Left lobe of liver (tissue), 2 donors: ENCODE data around the gene B3GNT8. TPM values are rescaled to one million over a fixed set of nuclear protein-coding genes. Genes with fewer than 3 reads are reported as not detected.
A peak's percentile ranks its signal among the peaks of the same experiment; 100 is the strongest.
"Not testable (repeated sequence)": the region's sequence is repeated elsewhere in the genome, so short reads cannot be mapped to it uniquely, and the experiment has no call there.

Experiments
- ATAC-seq: fragments of 200-7000 bp; cut with Tn5 transposase; one replicate; pipeline ENCODE4 v1.9.1; 2020; ENCODE audit warnings: mild to moderate bottlenecking, moderate library complexity
- DNase-seq: peaks from one replicate; pipeline ENCODE4 v3.0.0-alpha.2; 2020; ENCODE audit warnings: low spot score
- total RNA-seq: library from RNA; stranded (reverse); gene quantifications from one replicate; pipeline ENCODE4 v1.2.1, GENCODE V29; 2021
- donor health status: DM: no; HTN: no; CAD: no; lungs with moderate emphysema.
- donor health status: DM: no; HTN: yes; CAD: no.

Gene B3GNT8
- total RNA-seq, 1 donor from 2014 or later: 0.65 TPM

DNA sequence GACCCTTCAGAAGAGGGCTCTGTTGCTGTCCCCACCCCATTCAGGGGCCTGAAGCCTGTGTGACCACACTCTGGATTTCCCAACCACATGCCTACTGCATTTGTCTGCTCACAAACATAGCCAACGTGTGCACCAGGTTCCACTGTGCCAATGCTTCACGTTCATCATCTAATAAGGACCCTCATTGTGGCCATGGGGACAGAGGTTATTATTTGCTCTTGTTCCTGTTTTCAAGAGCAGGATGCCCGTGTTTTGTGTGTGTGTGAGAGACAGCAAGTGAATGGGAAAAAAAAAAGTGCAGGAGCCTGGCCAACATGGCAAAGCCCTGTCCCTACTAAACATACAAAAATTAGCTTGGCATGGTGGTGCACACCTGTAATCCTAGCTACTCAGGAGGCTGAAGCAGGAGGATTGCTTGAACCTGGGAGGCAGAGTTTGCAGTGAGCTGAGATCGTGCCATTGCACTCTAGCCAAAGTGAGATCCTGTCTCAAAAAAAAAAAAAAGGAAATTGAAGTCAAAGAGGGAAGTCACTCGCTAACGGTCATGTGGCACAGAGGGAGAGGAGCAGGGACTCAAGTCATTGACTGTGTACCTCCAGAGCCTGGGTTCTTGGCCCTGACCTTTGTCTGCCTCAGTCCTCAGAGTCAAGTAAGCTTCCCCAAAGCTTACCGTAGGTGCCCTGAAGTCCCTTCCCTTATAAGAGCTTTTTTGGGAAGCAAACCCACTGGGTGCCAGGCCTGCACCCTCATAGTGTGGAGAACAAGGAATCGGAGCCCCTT is 6.9 kb downstream of the B3GNT8 start:
- ATAC-seq (peak; percentile 52), DNase-seq (no peak)

- DNase-seq (no peak), ATAC-seq (peak; percentile 13)
Measured at GRCh38 chr19:41416194-41416674, 10.9 kb downstream of the B3GNT8 start.

DNA sequence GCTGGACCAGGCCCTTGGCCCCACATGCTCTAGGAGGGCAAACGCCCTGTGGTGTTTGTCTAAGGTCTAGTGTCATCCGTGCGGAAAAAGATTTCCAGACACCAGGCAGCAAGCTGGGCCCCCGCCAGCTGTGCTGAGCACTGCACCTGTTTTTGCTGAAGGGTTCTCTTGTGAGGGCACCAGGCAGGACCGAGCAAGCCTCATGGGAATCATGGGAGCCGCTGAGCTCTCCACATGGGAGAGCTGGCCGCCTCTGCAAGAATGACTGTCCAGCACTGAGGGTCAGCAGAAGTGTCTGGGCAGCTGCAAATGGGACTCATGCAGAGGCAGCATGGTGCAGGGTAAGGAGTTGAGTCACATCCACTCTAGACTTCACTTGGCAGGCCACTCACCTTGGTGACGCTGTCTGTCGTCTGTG is 12.0 kb downstream of the B3GNT8 start:
- DNase-seq (no peak), ATAC-seq (no peak)

DNA sequence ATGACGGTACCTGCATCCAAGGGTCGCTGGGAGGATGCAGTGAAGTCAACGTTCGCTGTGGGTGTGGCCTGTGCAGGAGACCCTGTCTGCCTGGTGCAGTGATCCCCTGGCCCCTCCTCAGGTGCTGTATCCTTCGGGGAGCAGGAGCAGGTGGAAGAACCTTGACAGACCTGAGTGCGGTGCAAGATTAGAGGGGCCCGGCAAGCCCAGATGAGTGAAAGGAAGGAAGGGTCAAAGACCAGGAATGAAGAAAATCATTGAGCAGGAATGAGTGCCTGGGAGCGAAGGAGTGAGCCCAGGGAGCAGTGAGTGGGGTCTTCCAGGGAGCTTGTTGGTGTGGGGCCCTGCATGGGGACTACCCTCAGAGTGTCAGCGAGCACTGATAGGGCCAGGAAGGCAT is 12.7 kb downstream of the B3GNT8 start:
- DNase-seq: no peak
- ATAC-seq: no peak

DNA sequence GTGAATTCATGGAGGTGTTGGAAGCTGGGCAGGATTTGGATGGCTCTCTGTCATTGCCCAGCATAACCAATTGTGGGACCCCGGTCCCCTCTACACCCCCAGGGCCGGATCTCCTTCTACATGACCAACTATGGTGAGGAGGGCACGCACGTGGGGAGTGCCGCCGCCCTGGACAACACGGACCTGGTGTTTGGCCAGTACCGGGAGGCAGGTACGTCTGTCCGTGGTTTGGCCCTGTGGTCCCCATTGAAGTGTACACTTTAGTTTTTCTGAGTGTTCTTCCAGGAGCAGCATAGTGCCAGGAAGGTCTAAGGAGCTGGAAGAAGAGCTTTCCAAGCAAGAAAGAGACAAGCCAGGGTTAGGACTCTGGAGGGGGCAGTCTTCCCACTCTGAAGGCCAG is 13.2 kb downstream of the B3GNT8 start:
- DNase-seq (no peak), ATAC-seq (no peak)

- ATAC-seq (no peak), DNase-seq (no peak)
Measured at GRCh38 chr19:41412953-41413352, 14.2 kb downstream of the B3GNT8 start.

DNA sequence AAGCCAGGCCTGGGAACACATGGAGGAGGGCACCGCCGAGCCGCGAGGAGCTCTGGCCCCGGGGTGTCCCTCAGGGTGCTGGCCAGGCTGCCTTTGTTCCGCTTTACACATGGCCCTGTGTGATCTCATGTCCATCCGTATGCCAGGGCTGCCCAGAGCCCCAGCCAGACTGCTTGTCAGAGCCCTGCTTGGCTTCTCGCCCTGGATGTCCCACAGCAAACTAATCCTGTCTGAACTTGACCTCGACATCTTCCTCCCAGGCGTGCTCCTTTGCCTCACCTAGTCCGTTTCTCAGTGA is 15.3 kb downstream of the B3GNT8 start:
- DNase-seq (no peak), ATAC-seq (no peak)

- ATAC-seq: no peak
Measured at GRCh38 chr19:41411100-41411967, 15.8 kb downstream of the B3GNT8 start.

DNA sequence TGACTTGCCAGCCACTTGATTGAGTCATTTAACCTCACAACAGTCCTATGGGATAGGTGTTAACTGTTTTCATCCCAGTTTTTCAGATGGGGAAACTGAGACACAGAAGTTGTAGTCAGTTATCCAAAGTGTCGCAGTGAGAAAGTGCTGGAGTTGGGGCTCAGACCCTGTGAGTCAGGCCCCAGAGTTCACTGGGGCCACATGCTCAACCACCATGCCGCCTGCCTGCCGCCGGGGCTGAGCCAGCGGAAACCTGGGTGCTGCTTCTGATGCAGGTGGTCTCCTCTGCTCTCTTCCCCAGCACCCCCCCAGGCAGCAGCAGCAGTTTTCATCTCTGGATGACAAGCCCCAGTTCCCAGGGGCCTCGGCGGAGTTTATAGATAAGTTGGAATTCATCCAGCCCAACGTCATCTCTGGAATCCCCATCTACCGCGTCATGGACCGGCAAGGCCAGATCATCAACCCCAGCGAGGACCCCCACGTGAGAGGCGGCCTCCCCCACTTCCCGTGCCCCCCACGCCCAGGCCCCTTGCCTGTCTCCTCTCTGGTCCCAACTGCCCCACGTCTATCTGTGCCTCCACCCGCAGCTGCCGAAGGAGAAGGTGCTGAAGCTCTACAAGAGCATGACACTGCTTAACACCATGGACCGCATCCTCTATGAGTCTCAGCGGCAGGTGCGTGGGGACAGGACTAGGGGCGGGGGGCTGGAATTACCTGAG is 16.7 kb downstream of the B3GNT8 start:
- DNase-seq: no peak
- ATAC-seq: no peak

More at GRCh38 chr19:41411100-41411967, 15.8 kb downstream of the B3GNT8 start:
- DNase-seq: no peak

DNA sequence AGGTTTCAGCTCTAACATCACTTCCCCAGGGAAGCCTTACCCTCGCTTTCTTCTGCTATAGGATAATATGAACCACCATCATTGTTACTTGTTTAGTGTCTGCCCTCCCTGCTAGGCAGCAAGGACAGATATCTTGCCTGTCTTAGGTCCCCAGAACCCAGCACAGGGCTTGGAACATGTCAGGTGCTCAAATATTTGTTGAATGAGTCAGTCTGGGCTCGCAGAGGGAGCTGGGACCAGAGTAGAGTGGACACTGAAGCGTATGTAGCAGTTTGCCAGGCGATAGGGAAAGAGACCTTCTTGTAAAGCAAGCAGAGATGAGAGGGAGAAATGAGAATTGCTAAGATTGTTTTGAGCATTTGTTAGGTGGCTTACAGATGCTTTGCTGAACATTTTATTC is 17.9 kb downstream of the B3GNT8 start:
- peak; percentile 93 for ATAC-seq
- no peak for DNase-seq

DNA sequence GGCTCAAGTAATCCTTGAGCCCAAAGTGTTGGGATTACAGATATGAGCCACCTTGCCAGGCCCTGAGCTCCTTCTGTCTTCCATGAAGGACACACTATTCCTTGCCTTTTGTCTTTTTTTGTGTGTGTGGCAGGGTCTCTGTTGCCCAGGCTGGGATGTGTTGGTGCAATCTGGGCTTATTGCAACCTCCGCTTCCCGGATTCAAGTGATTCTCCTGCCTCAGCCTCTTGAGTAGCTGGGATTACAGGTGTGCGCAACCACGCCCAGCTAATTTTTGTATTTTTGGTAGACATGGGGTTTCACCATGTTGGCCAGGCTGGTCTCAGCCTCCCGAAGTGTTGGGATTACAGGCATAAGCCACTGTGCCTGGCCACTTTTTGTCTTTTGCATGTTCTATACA is 18.3 kb downstream of the B3GNT8 start:
- ATAC-seq, DNase-seq: not testable (repeated sequence)

- ATAC-seq: no peak
Measured at GRCh38 chr19:41408256-41408655, 18.9 kb downstream of the B3GNT8 start.

GRCh38 chr19:41407271-41407670 is 19.9 kb downstream of the B3GNT8 start:
- DNase-seq (no peak), ATAC-seq (peak; percentile 44)

More at GRCh38 chr19:41408256-41408655, 18.9 kb downstream of the B3GNT8 start:
- DNase-seq: no peak

- DNase-seq: no peak
- no peak for ATAC-seq
Measured at GRCh38 chr19:41405776-41406175, 21.4 kb downstream of the B3GNT8 start.

DNA sequence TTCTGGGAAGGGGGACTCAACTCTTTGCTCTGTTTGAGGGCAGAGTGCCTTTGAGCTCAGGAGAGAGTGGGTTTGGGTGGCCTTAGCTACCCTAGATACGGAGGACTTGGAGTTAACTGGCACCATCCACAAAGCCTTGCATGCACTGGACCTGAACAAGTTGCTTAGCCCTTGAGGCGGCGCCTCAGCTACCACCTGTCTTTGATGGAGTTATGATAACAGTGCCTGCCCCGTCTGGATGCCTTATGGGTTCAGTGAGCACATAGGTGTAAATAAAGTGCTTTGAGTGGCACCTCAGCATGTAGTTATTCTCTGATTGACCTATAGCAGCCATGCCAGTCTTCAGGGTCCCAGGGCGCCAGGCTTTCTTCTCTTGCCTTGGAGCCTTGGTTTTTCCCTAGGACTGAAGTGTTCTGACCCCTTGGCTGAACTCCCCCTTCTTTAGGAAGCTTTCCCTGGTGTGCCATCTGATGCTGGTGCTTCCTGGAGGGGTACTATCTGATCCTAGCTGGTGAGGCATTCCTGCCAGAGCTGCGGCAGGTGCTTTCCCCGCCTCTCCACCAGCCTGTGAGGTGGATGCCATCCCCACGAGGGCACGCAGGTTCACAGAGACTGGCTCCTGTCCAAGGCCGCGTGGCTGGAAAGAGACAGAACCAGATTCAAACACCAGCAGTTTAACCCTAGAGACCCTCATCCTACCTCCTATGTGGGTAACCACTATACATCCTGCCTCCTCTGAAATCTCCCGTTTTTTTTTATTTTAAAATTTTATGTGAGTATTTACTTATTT is 23.8 kb downstream of the B3GNT8 start:
- peak; percentile 29 for ATAC-seq

DNA sequence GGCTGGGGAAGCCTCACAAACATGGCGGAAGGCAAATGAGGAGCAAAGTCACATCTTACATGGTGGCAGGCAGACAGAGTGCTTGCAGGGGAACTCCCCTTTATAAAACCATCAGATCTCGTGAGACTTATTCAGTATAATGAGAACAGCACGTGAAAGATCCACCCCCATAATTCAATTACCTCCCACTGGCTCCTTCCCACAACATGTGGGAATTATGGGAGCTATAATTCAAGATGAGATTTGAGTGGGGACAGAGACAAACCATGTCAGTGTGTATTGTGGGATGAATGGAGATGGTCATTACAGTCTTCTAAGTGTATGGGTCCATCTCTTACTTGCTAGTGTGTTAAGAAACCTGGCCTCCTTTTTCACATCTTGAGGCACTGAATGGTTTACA is 25.2 kb downstream of the B3GNT8 start:
- DNase-seq (no peak), ATAC-seq (no peak)

More for the DNA sequence above, 23.8 kb downstream of the B3GNT8 start:
- no peak for DNase-seq

GRCh38 chr19:41401483-41401882 is 25.7 kb downstream of the B3GNT8 start:
- no peak for DNase-seq
- ATAC-seq: no peak

- ATAC-seq (no peak), DNase-seq (no peak)
Measured at GRCh38 chr19:41399525-41399924, 27.6 kb downstream of the B3GNT8 start.

- no peak for DNase-seq
- ATAC-seq: no peak
Measured at GRCh38 chr19:41399091-41399490, 28.1 kb downstream of the B3GNT8 start.

DNA sequence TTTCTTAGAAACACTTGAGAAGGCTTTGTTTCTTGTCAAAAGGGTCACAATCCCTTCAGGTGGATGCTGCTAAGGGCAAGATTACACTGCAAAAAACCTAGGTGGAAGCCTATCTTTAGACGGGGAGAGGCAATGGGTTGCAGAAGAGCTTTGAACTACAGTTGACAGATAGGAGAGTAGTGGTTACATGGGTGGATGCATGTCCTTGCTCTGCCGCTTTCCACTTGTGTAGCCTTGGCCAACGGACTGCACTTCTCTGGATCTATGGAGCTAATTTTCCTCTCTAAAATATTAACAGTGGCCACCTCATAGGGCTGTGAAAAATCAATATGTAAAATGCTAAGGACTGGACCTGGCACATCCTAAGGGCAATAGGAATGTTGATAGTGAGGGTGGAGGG is 28.6 kb downstream of the B3GNT8 start:
- DNase-seq (no peak), ATAC-seq (no peak)

DNA sequence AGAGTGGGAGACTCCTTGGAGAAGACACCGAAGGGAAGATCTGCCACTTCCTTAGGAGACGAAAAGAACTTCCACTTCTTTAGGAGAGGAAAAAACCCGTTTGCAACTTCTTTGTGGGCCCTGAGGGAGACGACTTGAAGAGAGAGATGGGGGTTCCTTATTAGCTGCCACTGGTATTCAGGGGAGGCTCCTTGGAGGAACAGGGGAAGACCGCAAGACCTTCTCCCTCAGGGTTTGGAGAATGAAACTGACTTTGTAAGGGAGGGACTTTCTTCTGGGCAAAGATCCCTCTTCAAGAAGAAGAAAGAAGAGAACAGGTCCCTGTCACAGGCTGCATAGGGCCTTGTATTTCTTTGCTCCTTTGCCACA is 29.1 kb downstream of the B3GNT8 start:
- no peak for DNase-seq
- ATAC-seq: no peak
